NCI-H1436 treated with DMSO at 0.1 percent for 48 hours (cell line): ENCODE data around the gene CREB3L2.
"Not testable (repeated sequence)": the region's sequence is repeated elsewhere in the genome, so short reads cannot be mapped to it uniquely, and the experiment has no call there.

Experiments
- DNase-seq: peaks from one replicate; lab custom pipeline; 2025; lab: John Stamatoyannopoulos, UW

CREB3L2 gene

GRCh38 chr7:137968339-137968738 lies 33.5 kb downstream of the CREB3L2 start:
- DNase-seq = not testable (repeated sequence)

- no peak for DNase-seq
Observed at GRCh38 chr7:137967143-137968018, 34.5 kb downstream of the CREB3L2 start.

GRCh38 chr7:137966641-137967142 lies 35.2 kb downstream of the CREB3L2 start:
- no peak for DNase-seq

- DNase-seq = no peak
Observed at GRCh38 chr7:137965942-137966640, 35.8 kb downstream of the CREB3L2 start.

GRCh38 chr7:137964824-137965545 lies 36.9 kb downstream of the CREB3L2 start:
- DNase-seq = no peak

GRCh38 chr7:137962875-137963507 lies 38.9 kb downstream of the CREB3L2 start:
- no peak for DNase-seq

GRCh38 chr7:137962491-137962874 lies 39.4 kb downstream of the CREB3L2 start:
- DNase-seq = no peak

- DNase-seq = no peak
Observed at GRCh38 chr7:137961200-137962177, 40.4 kb downstream of the CREB3L2 start.

GRCh38 chr7:137960020-137960419 lies 41.9 kb downstream of the CREB3L2 start:
- no peak for DNase-seq

- DNase-seq = no peak
Observed at GRCh38 chr7:137958470-137959431, 43.1 kb downstream of the CREB3L2 start.

- no peak for DNase-seq
Observed at GRCh38 chr7:137957887-137958286, 44.0 kb downstream of the CREB3L2 start.

GRCh38 chr7:137956591-137956990 lies 45.3 kb downstream of the CREB3L2 start:
- DNase-seq = no peak

GRCh38 chr7:137956183-137956582 lies 45.7 kb downstream of the CREB3L2 start:
- DNase-seq = no peak

- no peak for DNase-seq
Observed at GRCh38 chr7:137954614-137955013, 47.3 kb downstream of the CREB3L2 start.

- no peak for DNase-seq
Observed at GRCh38 chr7:137953665-137954470, 48.0 kb downstream of the CREB3L2 start.

- DNase-seq = no peak
Observed at GRCh38 chr7:137953043-137953664, 48.7 kb downstream of the CREB3L2 start.

- no peak for DNase-seq
Observed at GRCh38 chr7:137952426-137952805, 49.5 kb downstream of the CREB3L2 start.
